IPS DF 19.7 (cell line): ENCODE data around the gene DSG2.

Experiments used
- DNase-seq: peaks from one replicate; pipeline ENCODE4 v3.0.0-alpha.2; 2013; ENCODE audit warnings: low read depth, low spot score

DSG2 gene

GRCh38 chr18:31555971-31556747, 58.2 kb downstream of the DSG2 start:
- DNase-seq: no peak

GRCh38 chr18:31557446-31557845, 59.5 kb downstream of the DSG2 start:
- no peak for DNase-seq

- no peak for DNase-seq
These were observed 60.6 kb downstream of the DSG2 start for GRCh38 chr18:31558567-31558966.

- DNase-seq: no peak
These were observed 64.7 kb downstream of the DSG2 start for GRCh38 chr18:31562726-31563125.

- DNase-seq: no peak
These were observed 65.8 kb downstream of the DSG2 start for GRCh38 chr18:31563778-31564177.

- no peak for DNase-seq
These were observed 67.4 kb downstream of the DSG2 start for GRCh38 chr18:31565345-31565744.

GRCh38 chr18:31565782-31566512, 68.0 kb downstream of the DSG2 start:
- DNase-seq: no peak

- no peak for DNase-seq
These were observed 68.8 kb downstream of the DSG2 start for GRCh38 chr18:31566576-31567306.

- DNase-seq: no peak
These were observed 74.4 kb downstream of the DSG2 start for GRCh38 chr18:31572368-31572767.

GRCh38 chr18:31573051-31573450, 75.1 kb downstream of the DSG2 start:
- DNase-seq: no peak

GRCh38 chr18:31574359-31574758, 76.4 kb downstream of the DSG2 start:
- no peak for DNase-seq

GRCh38 chr18:31575515-31576257, 77.7 kb downstream of the DSG2 start:
- no peak for DNase-seq

GRCh38 chr18:31576670-31577069, 78.7 kb downstream of the DSG2 start:
- no peak for DNase-seq

GRCh38 chr18:31577195-31577594, 79.2 kb downstream of the DSG2 start:
- DNase-seq: no peak

- no peak for DNase-seq
These were observed 80.1 kb downstream of the DSG2 start for GRCh38 chr18:31578126-31578525.

GRCh38 chr18:31579375-31579774, 81.4 kb downstream of the DSG2 start:
- DNase-seq: no peak

GRCh38 chr18:31581498-31582197, 83.7 kb downstream of the DSG2 start:
- no peak for DNase-seq

- no peak for DNase-seq
These were observed 85.3 kb downstream of the DSG2 start for GRCh38 chr18:31583185-31583854.

GRCh38 chr18:31585991-31586390, 88.0 kb downstream of the DSG2 start:
- no peak for DNase-seq

GRCh38 chr18:31586616-31587015, 88.6 kb downstream of the DSG2 start:
- no peak for DNase-seq

GRCh38 chr18:31587529-31587928, 89.6 kb downstream of the DSG2 start:
- DNase-seq: no peak
